NCI-H2196 (cell line): Measurements from ENCODE around the gene RIF1.
"Not testable (repeated sequence)": the region's sequence is repeated elsewhere in the genome, so short reads cannot be mapped to it uniquely, and the experiment has no call there.

Experiments
- DNase-seq: peaks from one replicate; lab custom pipeline; 2025; ENCODE audit not compliant: unreplicated experiment; lab: John Stamatoyannopoulos, UW

The RIF1 gene

DNA sequence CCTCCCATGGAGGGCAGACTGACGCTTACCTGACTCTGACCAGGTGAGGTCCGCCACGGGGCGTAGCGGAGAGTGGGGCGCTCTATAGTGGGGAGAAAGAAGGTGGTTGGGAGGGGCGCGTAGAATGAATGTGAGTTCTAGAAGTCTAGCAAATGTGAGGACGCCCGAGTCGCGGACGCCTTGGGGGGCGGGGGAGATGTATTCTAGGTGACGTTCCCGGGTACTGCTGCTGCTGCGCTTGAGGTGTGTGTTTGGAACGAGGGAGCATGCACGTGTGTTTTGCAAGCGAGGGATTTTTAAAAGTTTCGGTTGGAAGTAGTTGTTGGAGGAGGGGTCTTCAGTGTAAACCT is 758 bp downstream of the RIF1 start:
- peak; percentile 13 for DNase-seq

DNA sequence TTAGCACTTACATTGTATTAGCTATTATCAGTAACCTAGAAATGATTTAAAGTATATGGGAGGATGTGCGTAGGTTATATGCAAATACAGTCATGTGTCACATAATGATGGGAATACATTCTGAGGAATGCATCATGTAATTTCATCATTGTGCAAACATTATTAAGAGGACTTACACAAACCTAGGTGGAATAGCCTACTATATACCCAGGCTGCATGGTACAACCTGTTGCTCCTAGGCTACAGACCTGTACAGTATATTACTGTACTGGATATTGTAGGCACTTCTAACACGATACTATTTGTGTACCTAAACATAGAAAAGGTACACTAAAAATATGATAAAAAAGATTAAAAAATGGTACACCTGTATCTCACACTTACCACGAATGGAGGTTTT is 7.9 kb downstream of the RIF1 start:
- DNase-seq = no peak

DNA sequence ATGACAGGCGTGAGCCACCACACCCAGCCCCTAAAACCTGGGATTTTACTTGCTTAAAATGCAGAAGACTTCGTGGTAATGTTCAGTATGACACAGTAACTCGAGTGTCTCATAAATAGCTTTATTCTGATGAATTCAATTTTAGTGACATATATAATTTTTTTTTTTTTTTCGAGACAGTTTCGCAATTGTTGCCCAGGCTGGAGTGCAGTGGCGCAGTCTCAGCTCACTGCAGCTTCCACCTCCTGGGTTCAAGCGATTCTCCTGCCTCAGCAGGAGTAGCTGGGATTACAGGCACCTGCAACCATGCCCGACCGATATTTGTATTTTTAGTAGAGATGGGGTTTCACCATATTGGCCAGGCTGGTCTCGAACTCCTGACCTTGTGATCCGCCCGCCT is 12.0 kb downstream of the RIF1 start:
- not testable (repeated sequence) for DNase-seq

DNA sequence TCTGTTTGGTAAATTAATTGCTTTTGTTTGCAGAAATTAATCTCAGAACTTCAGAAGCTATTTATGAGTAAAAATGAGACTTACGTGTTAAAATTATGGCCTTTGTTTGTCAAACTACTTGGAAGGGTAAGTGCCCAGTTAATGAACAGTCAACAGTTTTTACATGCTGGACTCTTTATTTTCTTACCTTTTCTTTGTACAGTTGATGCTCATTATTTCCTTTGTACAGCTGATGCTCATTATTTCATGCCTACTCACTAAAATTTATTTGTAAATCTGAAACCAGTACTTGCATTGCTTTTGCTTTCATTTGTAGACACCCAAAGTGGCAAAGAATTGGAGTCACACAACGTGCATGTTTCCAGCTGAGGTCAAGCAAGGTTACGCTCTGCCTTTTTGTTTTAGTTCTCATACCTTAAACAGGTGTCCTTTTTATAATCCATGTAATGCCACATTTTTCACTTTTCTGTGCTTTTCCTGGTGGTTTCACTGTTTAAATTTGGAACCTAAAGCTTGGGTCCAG is 13.3 kb downstream of the RIF1 start:
- no peak for DNase-seq

DNA sequence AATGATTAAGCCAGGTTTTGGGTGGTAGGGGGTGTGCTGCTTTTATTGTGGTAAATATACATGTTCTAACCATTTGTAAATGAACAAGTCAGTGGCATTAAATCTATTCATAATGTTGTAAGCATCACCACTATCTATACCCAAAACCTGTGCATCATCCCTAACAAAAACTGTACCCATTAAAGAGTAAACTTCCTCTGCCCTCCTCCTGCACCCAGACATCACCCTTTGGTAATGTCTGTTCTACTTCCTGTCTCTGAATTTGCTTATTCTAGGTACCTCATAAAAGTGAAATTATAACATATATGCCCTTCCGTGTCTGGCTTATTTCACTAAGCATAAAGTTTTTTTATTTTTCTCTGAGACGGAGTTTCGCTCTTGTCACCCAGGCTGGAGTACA is 14.1 kb downstream of the RIF1 start:
- DNase-seq = no peak

DNA sequence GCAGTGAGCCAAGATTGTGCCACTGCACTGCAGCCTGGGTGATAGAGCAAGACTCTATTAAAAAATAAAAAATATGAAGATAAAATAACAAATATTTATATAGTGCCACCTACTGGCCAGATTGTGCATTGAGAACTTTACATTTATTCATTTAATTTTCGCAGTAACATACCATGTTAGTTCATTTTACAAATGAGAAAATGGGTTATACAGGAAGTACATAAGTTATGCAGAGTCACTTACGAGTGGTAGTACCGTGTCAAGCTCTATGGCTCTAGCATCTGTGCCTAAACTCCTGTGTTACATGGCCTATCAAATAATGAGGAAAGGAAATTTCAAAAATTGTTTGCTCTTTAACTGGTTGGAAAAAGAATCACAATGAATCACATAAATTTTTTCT is 27.9 kb downstream of the RIF1 start:
- DNase-seq = peak; percentile 27

DNA sequence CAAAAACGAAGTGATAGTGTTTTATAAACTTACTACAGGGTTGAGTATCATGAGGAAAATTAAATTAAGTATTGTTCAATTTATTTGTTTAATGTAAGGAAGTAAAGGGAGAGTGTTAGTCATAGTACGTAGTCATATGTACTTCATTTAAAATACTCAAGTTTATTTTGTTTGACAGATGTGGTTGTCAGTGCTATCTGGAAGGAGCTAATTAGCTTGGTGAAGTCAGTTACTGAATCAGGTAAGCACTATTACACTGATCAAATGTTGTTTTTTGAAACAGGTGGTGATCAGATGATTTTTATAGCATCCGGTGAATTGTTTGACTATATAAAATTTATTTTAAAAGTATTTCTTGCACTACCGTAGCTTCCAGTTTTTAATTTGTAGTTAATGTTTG is 28.8 kb downstream of the RIF1 start:
- DNase-seq = no peak

DNA sequence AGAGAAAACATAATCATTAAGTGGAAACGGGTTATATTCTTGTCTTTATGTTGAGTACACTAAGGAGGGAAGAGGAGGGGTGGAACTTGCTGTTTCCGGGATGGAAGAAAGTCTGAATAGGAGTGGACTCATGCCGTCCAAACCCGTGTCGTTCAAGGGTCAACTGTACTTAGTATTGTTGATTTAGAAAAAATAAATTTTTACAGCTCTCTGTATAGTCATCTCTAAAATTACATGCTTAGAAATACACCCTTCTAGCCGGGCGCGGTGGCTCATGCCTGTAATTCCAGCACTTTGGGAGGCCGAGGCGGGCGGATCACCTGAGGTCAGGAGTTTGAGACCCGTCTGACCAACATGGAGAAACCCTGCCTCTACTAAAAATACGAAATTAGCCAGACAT is 29.4 kb downstream of the RIF1 start:
- DNase-seq = no peak

DNA sequence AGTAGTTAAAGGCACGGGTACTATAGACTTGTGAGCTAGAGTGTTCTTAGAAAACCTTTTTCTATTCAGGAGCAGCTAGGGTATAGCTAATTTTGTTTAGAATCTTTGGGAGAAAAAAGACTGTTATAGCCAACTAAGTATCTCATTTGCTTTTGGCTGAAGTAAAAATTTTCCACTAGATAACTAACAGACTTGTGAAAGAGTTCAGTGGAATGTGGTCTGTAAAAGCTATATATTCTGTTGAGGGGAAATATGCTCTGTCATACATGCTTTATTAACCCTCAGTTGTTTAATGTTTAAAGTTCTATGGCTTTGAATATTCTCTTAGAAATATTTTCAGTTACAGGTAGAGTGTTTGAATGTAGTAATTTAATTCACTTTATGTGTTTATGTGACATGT is 49.7 kb downstream of the RIF1 start:
- DNase-seq = no peak

DNA sequence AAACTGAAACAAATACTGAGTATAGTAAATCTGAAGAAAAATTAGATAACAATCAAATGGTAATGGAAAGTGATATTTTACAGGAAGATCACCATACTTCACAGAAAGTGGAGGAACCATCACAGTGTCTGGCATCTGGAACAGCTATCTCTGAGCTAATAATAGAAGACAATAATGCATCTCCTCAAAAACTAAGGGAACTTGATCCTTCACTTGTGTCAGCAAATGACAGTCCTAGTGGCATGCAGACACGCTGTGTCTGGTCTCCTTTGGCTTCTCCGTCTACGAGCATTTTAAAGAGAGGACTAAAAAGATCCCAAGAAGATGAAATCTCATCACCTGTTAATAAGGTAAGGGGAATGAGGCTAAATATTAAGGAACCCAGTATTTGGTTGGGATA is 56.1 kb downstream of the RIF1 start:
- DNase-seq = no peak

DNA sequence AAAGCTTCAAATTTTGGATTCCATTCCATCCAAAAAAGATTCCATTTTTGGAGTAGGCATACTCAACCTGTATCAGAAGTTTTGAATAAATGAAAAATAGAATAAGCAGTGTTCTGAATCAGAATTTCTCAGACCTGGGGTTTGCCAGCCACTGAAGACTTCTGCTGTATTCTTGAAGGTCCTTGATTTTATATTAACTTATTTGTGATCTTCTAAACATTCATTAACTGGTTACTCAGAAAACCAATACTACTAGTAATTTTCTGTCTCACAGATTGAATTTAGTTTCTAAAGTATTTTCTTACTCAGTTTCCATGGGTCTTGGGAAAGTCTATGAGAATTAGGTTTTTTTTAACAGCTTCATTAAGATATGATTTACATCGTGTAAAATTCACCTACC is 60.9 kb downstream of the RIF1 start:
- no peak for DNase-seq

DNA sequence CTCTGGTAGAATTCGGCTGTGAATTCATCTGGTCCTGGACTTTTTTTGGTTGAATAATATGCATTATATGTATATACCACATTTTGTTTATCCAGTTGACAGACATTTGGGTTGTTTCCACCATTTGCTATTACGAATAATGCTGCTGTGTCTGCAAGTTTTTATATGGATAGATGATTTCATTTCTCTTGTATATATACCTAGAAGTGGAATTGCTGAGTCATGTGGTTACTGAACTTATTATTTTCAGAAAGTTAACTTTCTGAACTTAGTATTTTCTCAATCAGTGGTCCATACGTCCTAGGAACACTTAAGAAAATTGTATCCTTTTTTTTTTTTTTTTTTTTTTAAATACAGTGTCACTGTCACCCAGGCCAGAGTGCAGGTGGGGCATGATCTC is 63.3 kb downstream of the RIF1 start:
- no peak for DNase-seq

DNA sequence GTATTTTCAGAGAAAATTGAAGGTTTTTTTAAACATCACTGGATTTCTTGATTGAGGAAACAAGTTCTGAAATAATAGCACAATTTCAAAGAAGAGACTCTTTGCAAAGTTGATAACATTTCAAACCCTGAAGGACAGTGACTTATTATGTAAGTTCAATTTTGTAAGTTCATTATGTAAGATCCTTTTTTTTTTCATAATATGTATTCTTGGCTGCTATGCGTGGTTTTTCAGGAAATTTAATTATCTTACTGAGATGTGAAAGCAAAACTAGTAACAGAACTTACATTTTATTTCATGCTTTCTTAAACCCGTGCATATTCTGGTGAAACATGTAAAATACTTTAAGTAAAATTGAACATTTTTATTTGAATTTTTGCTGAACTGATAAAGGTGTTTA is 65.4 kb downstream of the RIF1 start:
- DNase-seq = no peak

DNA sequence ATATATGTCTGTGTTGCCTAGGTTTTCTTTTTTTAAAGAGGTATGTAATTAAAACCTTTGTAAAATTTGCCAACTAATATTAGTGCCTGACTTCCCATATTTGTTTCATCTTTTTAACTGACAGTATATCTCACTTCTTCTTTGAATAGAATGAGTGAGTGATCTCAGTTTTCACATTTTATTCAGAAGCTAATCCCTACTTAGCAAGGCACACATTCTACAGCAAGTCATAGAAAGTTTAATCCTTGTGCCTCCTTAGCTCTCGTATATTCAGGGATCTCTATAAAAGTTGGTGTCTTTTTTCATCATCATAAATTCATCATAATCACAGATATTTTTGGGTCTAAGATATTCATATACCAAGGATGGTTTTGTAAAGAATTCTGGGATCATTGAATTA is 66.6 kb downstream of the RIF1 start:
- DNase-seq = no peak

DNA sequence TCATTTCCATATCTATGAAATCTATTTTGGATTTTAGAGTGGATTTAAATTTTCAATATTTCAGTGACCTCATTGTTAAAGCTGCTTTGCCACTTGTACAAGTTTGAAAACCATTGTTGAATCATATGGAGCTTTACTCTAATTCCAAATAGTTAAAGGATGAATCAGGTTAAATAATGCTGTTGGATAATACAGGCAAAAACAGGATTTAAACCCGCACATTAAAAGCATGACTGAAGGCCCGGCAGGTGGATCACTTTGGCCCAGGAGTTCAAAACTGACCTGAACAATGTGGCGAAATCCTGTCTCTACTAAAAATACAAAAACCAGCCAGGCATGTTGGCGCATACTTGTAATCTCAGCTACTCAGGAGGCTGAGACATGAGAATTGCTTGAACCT is 68.3 kb downstream of the RIF1 start:
- no peak for DNase-seq

DNA sequence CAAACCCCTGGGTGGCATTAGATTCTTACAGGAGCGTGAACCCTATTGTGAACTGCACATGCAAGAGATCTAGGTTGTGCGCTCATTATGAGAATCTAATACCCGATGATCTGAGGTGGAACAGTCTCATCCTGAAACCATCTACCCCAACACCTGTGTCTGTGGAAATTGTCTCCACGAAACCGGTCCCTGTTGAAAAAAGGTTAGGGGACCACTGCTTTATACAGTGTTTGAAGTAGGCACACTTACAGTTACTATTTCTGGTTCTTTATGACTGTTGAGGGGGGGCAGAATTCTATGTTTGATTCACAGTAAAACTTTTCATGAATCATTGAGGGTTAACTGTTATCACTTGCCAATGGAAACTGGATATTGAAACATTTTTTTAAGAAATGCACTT is 72.0 kb downstream of the RIF1 start:
- DNase-seq = no peak

DNA sequence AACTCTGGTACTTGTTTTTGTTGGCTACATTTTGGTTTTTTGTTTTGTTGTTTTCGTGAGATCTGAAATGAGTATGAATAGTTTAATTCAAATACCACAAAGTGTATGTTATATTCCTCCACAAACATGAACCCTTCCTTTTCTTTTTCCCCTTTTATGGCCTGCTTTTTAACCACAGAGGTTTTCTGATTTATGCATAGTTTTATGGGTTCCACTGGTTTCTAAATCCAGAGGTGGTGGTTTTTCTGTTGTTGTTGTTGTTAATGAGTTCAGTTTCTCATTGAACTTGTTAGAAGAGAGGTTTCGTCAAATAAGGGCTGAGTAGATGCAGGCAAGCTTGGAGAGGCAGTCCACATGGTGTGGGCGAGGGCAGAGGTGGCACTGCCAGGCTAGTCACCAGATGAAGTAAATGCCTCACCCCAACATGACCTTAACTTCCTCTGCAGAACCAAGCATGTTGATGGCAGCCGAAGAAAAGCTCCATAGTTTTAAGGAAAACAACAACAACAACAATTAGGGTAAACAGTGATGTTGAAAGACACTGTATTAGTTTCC is 72.5 kb downstream of the RIF1 start:
- no peak for DNase-seq

DNA sequence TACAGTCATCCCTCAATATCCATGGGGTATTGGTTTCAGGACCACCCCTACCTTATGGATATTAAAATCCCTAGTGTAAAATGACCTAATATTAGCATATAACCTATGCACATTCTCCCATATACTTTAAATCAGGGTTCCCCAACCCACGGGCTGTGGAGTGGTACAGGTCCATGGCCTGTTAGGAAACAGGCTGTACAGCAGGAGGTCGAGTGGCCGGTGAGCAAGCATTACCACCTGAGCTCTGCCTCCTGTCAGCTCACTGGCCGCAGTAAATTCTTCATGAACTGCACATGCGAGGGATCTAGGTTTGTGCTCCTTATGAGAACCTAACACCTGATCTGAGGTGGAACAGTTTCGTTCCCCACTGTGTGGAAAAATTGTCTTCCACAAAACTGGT is 73.8 kb downstream of the RIF1 start:
- DNase-seq = no peak

DNA sequence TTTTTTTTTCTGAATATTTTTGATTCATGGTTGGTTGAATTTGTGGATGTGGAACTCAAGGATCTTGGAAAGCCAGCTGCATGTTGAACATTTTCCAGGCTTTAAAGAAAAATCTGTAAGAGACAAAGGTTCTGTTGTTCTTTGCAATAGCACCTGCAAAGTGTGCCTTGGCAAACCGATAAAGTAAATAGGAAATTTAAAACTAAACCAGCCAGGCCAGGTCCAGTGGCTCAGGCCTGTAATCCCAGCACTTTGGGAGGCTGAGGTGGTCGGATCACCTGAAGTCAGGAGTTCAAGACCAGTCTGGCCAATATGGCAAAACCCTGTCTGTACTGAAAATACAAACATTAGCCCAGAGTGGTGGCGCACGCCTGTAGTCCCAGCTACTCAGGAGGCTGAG is 74.4 kb downstream of the RIF1 start:
- DNase-seq = no peak

DNA sequence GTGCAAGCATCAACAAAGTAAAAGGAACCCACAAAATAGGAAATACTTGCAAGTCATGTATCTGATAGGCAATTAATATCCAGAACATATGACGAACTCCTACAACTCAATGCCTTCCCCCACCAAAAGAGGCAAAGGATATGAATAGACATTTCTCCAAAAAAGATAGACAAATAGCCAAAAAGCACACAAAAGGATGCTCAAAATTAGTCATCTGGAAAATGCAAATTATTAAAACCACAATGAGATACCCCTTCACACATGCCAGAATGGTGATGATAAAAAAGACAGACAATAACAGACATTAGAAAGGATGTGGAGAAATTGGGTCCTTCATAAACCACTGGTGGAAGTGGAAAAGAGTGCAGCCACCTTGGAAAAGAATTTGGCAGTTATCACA is 76.4 kb downstream of the RIF1 start:
- DNase-seq = no peak

DNA sequence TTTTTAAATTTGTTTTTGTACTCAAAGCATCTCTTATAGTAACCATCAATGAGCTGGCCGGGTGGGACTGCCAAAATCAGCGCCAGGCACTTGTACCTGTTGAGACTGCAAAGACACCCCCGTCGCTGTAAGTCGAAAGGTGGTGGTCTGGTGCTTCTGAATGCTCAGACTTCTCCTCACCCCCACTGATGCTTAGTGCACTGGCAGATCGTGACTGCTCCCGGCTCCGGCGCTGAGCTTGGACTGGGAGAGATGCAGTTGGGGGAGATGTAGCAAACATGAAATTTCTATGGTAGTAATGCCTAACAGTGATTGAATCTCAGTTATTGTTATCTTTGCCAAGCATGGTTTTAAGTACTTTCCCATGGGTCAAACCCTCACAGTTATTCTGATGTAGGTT is 80.6 kb downstream of the RIF1 start:
- DNase-seq = no peak

DNA sequence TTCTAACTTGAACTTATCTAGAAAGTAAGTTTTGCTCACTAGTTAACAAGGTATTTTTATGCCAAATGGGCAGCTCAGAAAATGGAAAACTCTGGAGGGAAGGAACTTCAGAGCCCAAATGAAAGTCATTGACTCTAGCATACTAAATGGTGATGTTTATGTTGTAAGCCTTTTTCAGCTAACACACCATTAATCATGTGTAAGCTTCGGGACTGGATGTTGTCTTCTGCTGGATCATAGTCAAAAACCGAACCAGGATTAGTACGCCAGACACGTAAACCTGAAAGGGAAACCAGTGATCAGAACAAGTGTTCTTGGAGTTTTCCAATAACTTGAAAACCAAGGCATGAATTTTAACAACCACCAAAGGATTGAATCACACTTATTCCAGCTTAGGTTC is 81.8 kb downstream of the RIF1 start:
- DNase-seq = no peak

DNA sequence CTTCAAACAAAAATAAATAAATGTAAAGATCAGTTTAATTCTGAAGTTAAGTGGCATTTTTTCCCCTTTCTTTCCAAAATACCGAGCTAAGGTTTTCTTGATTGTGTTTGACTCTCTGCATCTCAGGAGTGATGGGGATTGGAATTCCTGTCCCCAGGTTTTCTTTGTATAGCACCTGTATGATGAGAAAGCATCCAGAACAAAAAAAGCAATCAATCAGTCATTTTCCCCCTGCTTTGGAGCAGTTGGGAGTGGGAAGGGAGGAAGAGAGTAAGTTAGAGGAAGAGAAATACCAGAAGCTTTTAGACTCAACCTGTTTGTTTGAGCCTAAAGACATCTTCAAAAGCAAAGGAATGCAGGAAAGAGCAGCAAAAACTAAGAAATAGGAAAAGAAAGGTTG is 88.5 kb downstream of the RIF1 start:
- no peak for DNase-seq

DNA sequence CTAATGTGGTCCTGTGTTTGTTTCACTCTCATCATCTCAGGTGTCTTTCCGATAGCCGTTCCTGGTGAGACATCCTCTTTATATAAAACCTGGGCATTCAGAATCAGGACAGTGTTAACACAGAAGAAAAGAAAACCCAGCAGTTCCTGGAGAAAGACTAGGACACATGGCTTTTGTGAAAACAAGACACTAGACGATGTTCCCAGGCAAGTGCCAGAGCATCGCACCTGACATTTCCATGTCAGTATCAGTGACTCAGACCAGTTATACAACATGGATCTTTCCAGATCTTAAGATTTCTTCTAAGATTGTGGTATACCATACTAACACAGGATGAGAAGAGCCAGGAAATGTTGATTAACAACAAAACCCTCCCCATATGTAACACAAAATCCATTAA is 96.5 kb downstream of the RIF1 start:
- no peak for DNase-seq
